Right lobe of liver (tissue), 4 donors: ENCODE data around the gene SKIDA1.

Experiments used
- CTCF ChIP-seq, 4 donors: fragments of 200-600 bp in 3 of 4; fragments of 450-650 bp in 1 of 4; IDR thresholded peaks; one replicate each; pipeline versions ENCODE4 v1.5.1 to v1.8.0; 2016 to 2022; ENCODE audit warnings: antibody characterized with exemption in 4 of 4, mild to moderate bottlenecking in 2 of 4
- POLR2A ChIP-seq: fragments of 450-650 bp; IDR thresholded peaks from one replicate; pipeline ENCODE4 v1.6.1; 2017; ENCODE audit warnings: antibody characterized with exemption, mild to moderate bottlenecking
- donor health status: DM: no; HTN: no; CAD: no.
- donor health status: DM: no; HTN: no; CAD: no.
- donor health status: DM: no; HTN: yes; CAD: no.

DNA sequence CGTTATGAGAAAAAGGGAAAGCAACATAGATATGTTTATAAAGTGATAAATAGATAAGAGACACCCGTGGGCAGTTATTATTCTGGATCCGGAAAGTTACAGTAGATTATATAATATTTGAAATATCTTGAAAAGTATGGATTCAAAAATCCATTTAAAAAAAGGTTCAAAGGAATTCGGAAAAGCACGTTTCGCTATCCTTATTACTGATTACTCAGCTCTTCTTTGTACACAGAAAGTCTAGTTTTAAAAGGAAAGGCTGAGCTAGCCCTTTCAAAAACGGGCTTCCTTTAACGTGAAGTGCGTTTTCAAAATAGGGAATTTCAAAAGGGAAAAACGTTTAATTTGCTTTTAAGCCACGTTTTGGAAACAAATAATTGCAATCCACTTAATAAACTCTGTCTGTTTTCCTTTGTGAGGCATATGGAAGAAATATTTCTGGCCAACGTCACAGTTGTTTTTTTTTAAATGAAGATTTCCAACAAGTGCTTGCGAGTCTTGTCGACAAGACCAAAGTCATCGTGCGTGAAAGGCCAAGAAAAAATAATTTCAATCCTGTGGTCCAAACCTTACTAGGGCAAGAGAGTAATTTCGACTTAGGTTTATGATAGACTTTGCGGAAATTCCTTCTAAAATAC is 2.2 kb upstream of the SKIDA1 start:
- TF ChIP-seq POLR2A (no peak), CTCF (IDR thresholded peaks at IDR 0.05) (no peak)
